HepG2 (cell line): ENCODE measurements around the gene KIN. TPM values are rescaled to one million over a fixed set of nuclear protein-coding genes. Genes with fewer than 3 reads are reported as not detected.

Experiments
- ATAC-seq: fragments of 200-7000 bp; cut with Tn5 transposase; 3 replicates; pipeline ENCODE4 v1.9.1; 2020; ENCODE audit warnings: mild to moderate bottlenecking, moderate library complexity
- BruUV-seq: library from RNA; stranded (reverse); fragments of 400-500 nt; replicated peaks from 2 replicates; lab custom pipeline; 2021; lab: Mats Ljungman, UMichigan
- CTCF ChIA-PET: fragments of 300-600 bp; formaldehyde crosslinking; extraction: SDS; loops from one replicate; lab custom pipeline; 2021; ENCODE audit warnings: low total read pairs, inconsistent platforms, low intra/inter-chr PET ratio; lab: Yijun Ruan, JAX
- POLR2A ChIA-PET: fragments of 350-600 bp; sonication (Branson Sonifier 250); formaldehyde crosslinking; loops from one replicate; lab custom pipeline; 2020; ENCODE audit warnings: antibody characterized with exemption, inconsistent platforms; lab: Yijun Ruan, JAX
- DNase-seq: peaks from one replicate; pipeline ENCODE4 v3.0.0-alpha.2; 2015; ENCODE audit warnings: low spot score
- FAIRE-seq: peaks from 3 replicates; lab custom pipeline; 2011; peaks lifted over from hg19 to GRCh38; lab: Jason Lieb, UNC
- H2AFZ ChIP-seq: one replicate; pipeline ENCODE4 v1.6.1; 2011; ENCODE audit warnings: low read length, inconsistent platforms
- H3K27ac ChIP-seq: fragments of 300-600 bp; 3 replicates; pipeline ENCODE4 v1.8.0; 2011; ENCODE audit warnings: mixed run types, mild to moderate bottlenecking, mixed read lengths, low read length, inconsistent platforms; ENCODE audit not compliant: insufficient read depth; ENCODE audit errors: extremely low read length
- H3K27me3 ChIP-seq, 2 experiments: fragments of 200-600 bp in 1 of 2; 2 replicates in 1 of 2; 3 replicates in 1 of 2; pipeline versions ENCODE4 v1.6.0 to v1.8.0; 2011; ENCODE audit warnings: low read length in 2 of 2, mild to moderate bottlenecking in 2 of 2, moderate library complexity in 2 of 2, inconsistent platforms in 1 of 2; ENCODE audit not compliant: insufficient read depth in 2 of 2, control insufficient read depth in 1 of 2
- H3K36me3 ChIP-seq, 2 experiments: fragments of 200-600 bp in 1 of 2; replicated peaks in 1 of 2; 2 replicates in 1 of 2; 3 replicates in 1 of 2; pipeline versions ENCODE4 v1.5.1 to v1.8.0; 2011; ENCODE audit warnings: low read length in 2 of 2, inconsistent platforms in 1 of 2; ENCODE audit not compliant: insufficient read depth in 2 of 2, control insufficient read depth in 1 of 2
- H3K4me1 ChIP-seq: 2 replicates; pipeline ENCODE4 v1.5.1; 2012; ENCODE audit warnings: low read length, inconsistent platforms; ENCODE audit not compliant: insufficient read depth
- H3K4me2 ChIP-seq: 2 replicates; pipeline ENCODE4 v1.6.0; 2011; ENCODE audit warnings: low read depth, low read length, inconsistent platforms
- H3K4me3 ChIP-seq, 3 experiments: fragments of 200-600 bp in 1 of 3; sonication (generic), shearing (Covaris generic) in 1 of 3; replicated peaks in 1 of 3; 2 replicates each; pipeline ENCODE4 v1.5.1; 2011 to 2016; ENCODE audit warnings: low read length in 3 of 3, inconsistent platforms in 2 of 3, low read depth in 2 of 3, mild to moderate bottlenecking in 2 of 3, control low read depth in 1 of 3, mixed read lengths in 1 of 3; ENCODE audit not compliant: insufficient read depth in 1 of 3
- H3K79me2 ChIP-seq: one replicate; pipeline ENCODE4 v1.6.1; 2011; ENCODE audit warnings: low read length, inconsistent platforms; ENCODE audit not compliant: insufficient read depth
- H3K9ac ChIP-seq: 2 replicates; pipeline ENCODE4 v1.6.0; 2011; ENCODE audit warnings: mild to moderate bottlenecking, low read depth, low read length, inconsistent platforms; ENCODE audit not compliant: insufficient read depth
- H3K9me3 ChIP-seq: 2 replicates; pipeline ENCODE4 v1.5.1; 2012; ENCODE audit warnings: mild to moderate bottlenecking, low read length
- H4K20me1 ChIP-seq: 2 replicates; pipeline ENCODE4 v1.6.0; 2011; ENCODE audit warnings: inconsistent platforms, mild to moderate bottlenecking, low read length, moderate library complexity; ENCODE audit not compliant: insufficient read depth
- AHR ChIP-seq: IDR thresholded peaks from 2 replicates; pipeline ENCODE4 v1.6.1; 2018; ENCODE audit warnings: missing genetic modification reagents, missing compliant biosample characterization
- CEBPG ChIP-seq: IDR thresholded peaks from 2 replicates; pipeline ENCODE4 v1.6.1; 2016
- FLYWCH1 ChIP-seq: sonication (generic); formaldehyde crosslinking; IDR thresholded peaks from 2 replicates; pipeline ENCODE4 v1.8.1; 2023; ENCODE audit warnings: mild to moderate bottlenecking, missing genetic modification reagents
- FOXA1 ChIP-seq, 2 experiments: fragments of 450-650 bp in 1 of 2; sonication (generic) in 1 of 2; formaldehyde crosslinking in 1 of 2; IDR thresholded peaks; 2 replicates each; pipeline versions ENCODE4 v1.4.0 to v1.6.1; 2016 to 2020; ENCODE audit warnings: missing genetic modification reagents in 1 of 2
- FOXO4 ChIP-seq: sonication (generic); formaldehyde crosslinking; conservative IDR thresholded peaks from 2 replicates; pipeline ENCODE4 v1.8.1; 2023; ENCODE audit warnings: missing genetic modification reagents
- JDP2 ChIP-seq: sonication (generic); formaldehyde crosslinking; IDR thresholded peaks from 2 replicates; pipeline ENCODE4 v1.8.1; 2022; ENCODE audit warnings: missing genetic modification reagents, borderline replicate concordance
- MAFF ChIP-seq: IDR thresholded peaks from 2 replicates; pipeline ENCODE4 v1.6.1; 2011; ENCODE audit warnings: low read depth, low read length, improper control_type of control experiment
- NR1H2 ChIP-seq: sonication (generic); formaldehyde crosslinking; IDR thresholded peaks from 2 replicates; pipeline ENCODE4 v1.8.1; 2022; ENCODE audit warnings: low read depth, missing genetic modification reagents, borderline replicate concordance
- PAF1 ChIP-seq: IDR thresholded peaks from 2 replicates; pipeline ENCODE4 v1.6.1; 2016; ENCODE audit warnings: missing genetic modification reagents, missing compliant biosample characterization
- RBFOX2 ChIP-seq: fragments of 200-400 bp; formaldehyde crosslinking; IDR thresholded peaks from 2 replicates; pipeline ENCODE4 v1.6.1; 2017; ENCODE audit warnings: low read depth, mild to moderate bottlenecking, low read length
- SMYD3 ChIP-seq: sonication (generic); formaldehyde crosslinking; IDR thresholded peaks from 2 replicates; pipeline ENCODE4 v1.8.1; 2023; ENCODE audit warnings: mild to moderate bottlenecking, missing genetic modification reagents
- SP5 ChIP-seq: IDR thresholded peaks from 2 replicates; pipeline ENCODE4 v1.6.1; 2016; ENCODE audit warnings: low read depth, borderline replicate concordance
- TSC22D2 ChIP-seq: sonication (generic); formaldehyde crosslinking; IDR thresholded peaks from 2 replicates; pipeline ENCODE4 v1.5.1; 2020; ENCODE audit warnings: missing genetic modification reagents, mild to moderate bottlenecking, borderline replicate concordance
- ZKSCAN5 ChIP-seq: sonication (generic); formaldehyde crosslinking; IDR thresholded peaks from 2 replicates; pipeline ENCODE4 v1.5.1; 2020; ENCODE audit warnings: mild to moderate bottlenecking, missing genetic modification reagents
- ZNF235 ChIP-seq: sonication (generic); formaldehyde crosslinking; IDR thresholded peaks from 2 replicates; pipeline ENCODE4 v1.8.1; 2023; ENCODE audit warnings: mild to moderate bottlenecking, missing genetic modification reagents, borderline replicate concordance
- ZNF34 ChIP-seq: sonication (generic); formaldehyde crosslinking; IDR thresholded peaks from 2 replicates; pipeline ENCODE4 v1.4.0; 2020; ENCODE audit warnings: mild to moderate bottlenecking, missing genetic modification reagents, borderline replicate concordance
- ZNF572 ChIP-seq: sonication (generic); formaldehyde crosslinking; IDR thresholded peaks from 2 replicates; pipeline ENCODE4 v1.5.1; 2020; ENCODE audit warnings: mild to moderate bottlenecking, missing genetic modification reagents
- ZNF607 ChIP-seq: sonication (generic); formaldehyde crosslinking; IDR thresholded peaks from 2 replicates; pipeline ENCODE4 v1.5.1; 2020; ENCODE audit warnings: missing genetic modification reagents, mild to moderate bottlenecking, borderline replicate concordance
- WGBS: methylation state at CpG from one replicate; pipeline ENCODE4 v1.1.6; 2017; ENCODE audit warnings: low lambda C conversion rate; 5-methylcytosine and 5-hydroxymethylcytosine counted together
- in situ Hi-C: cut with HindIII; loops from 2 replicates; pipeline ENCODE4 v1.10.0; 2017; ENCODE audit warnings: low pct_unique_long_range_greater_than_20kb; ENCODE audit not compliant: extremely low pct_ligation_motif_present
- intact Hi-C: fragments of 100-400 bp; cut with micrococcal nuclease; formaldehyde crosslinking; loops from one replicate; pipeline ENCODE4 v1.10.0; 2022; ENCODE audit not compliant: unreplicated experiment
- polyA plus RNA-seq, 8 experiments: library from polyadenylated mRNA; depleted of rRNA in 3 of 8; stranded (reverse) in 7 of 8; unstranded in 1 of 8; fragments of >200 nt; fragmentation: Illumina TruSeq in 4 of 8; extraction: Trizol in 4 of 8; gene quantifications; 2 replicates each; pipeline versions ENCODE4 v1.2.1 to v1.2.3, GENCODE V29; 2011 to 2016; ENCODE audit warnings: low read depth in 4 of 8, missing spikeins in 1 of 8, mixed read lengths in 1 of 8; ENCODE audit not compliant: insufficient read depth in 1 of 8
- total RNA-seq, 5 experiments: library from RNA; depleted of rRNA; stranded (reverse); fragments of >200 nt; fragmentation: Illumina TruSeq; extraction: Trizol; gene quantifications; 2 replicates each; pipeline ENCODE4 v1.2.3, GENCODE V29; 2016; ENCODE audit warnings: low read depth in 1 of 5

The KIN gene
- total and polyA plus RNA-seq, 2 of the 13 experiments (the other 11 are each of a cell fraction or from before 2014, with no cell fraction given): 4.9 to 23.2 TPM

DNA sequence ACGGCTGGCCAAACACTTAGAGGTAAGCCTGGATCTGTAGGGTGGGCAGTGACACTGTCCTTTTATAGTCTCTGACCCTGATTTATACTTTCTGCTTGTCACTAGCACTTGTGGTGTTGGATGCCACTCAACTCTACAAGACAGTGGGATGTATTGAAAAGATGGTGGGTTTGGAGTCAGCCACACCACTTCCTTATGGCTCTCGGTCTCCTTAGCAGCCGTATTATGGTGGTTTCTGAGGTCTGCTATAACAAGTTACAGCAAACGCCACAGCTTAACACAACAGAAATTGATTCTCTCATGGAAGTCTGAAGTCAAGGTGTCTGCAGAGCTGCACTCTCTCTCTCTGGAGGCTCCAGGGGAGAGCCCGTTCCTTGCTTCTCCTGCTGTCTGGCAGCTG is 70.0 kb downstream of the KIN start:
- ATAC-seq (no peak), DNase-seq (no peak), FAIRE-seq (no peak)
- H3K79me2 ChIP-seq: no peaks in the 10 kb centered on the region
- H3K27me3 ChIP-seq: no peaks in the 10 kb centered on the region
- H3K9me3 ChIP-seq: no peaks in the 10 kb centered on the region
- intact Hi-C loops (no loop called here), in situ Hi-C loops (no loop called here)
- no peak overlapping the region for H2AFZ ChIP-seq
- POLR2A ChIA-PET: interaction anchor here (5.1 to 8.5 kb wide), 2 partner anchors 10 to 15 kb away, joined by 26 to 69 read pairs; partner anchors contain the start of gene ITIH2
- WGBS: 97% methylated on average over 5 of the region's 5 CpGs
- peaks cover 44 to 77% of the 10 kb centered on the region in 2 experiments for H3K36me3 ChIP-seq
- TF ChIP-seq SP5 (CRISPR knock-in tag): no peak
- 0 out of 2 replicates have a peak, but pooled peaks have one; percentile 15 for TF ChIP-seq PAF1 (CRISPR knock-in tag)
- 0 out of 2 replicates have a peak, but pooled peaks have one; percentile 46 for TF ChIP-seq RBFOX2
- no TSS peak for BruUV-seq
- CTCF ChIA-PET: no interaction called here
- no peak overlapping the region for H3K4me3 ChIP-seq
- H3K27ac ChIP-seq: no peak overlapping the region
- H4K20me1 ChIP-seq: no peaks in the 10 kb centered on the region
- H3K4me1 ChIP-seq: 0 out of 2 replicates have a peak, but pooled peaks cover 19% of the 10 kb centered on the region
- no peak overlapping the region for H3K4me2 ChIP-seq
- no peak overlapping the region for H3K9ac ChIP-seq

DNA sequence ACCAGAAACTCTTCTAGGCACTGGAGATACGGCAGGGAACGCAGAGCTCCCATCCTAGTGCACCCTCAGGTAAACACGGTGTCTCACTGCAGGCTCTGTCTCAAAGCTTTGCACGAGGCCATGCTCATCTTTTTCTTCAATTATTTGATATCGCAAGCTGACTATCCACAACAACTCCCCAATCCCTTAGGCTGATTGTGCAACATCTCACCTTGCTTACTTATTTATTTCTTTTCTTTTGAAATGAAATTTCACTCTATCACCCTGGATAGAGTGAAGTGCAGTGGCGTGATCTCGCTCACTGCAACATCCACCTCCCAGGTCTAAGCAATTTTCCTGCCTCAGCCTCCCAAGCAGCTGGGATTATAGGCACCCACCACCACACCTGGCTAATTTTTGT is 72.3 kb downstream of the KIN start:
- ChIA-PET CTCF (no interaction called here), POLR2A (interaction anchor here (0.9 to 8.5 kb wide), 4 partner anchors 8 to 29 kb away, joined by 3 to 69 read pairs (median 18); partner anchors contain the start of gene ITIH2)
- Histone ChIP-seq H3K9me3 (no peaks in the 10 kb centered on the region), H3K36me3 (peaks cover 41 to 77% of the 10 kb centered on the region in 2 experiments), H3K4me2 (no peak overlapping the region), H3K27me3 (no peaks in the 10 kb centered on the region), H3K27ac (no peak overlapping the region), H4K20me1 (no peaks in the 10 kb centered on the region; the same call in 1 of the 2 replicates), H2AFZ (no peak overlapping the region), H3K4me3 (no peak overlapping the region), H3K9ac (no peak overlapping the region), H3K79me2 (peaks cover 7% of the 10 kb centered on the region), H3K4me1 (peaks cover 38% of the 10 kb centered on the region)
- ATAC-seq: no peak
- TSS peak; percentile 0 for BruUV-seq
- WGBS: 91% methylated on average over 7 of the region's 7 CpGs
- intact Hi-C loops: no loop called here
- in situ Hi-C loops: no loop called here
- FAIRE-seq: no peak
- no peak for DNase-seq
- TF ChIP-seq NR1H2 (CRISPR knock-in tag): no peak
- TF ChIP-seq ZNF34: no peak
- TF ChIP-seq FOXA1 (IDR thresholded peaks at IDR 0.05): no peak
- no peak for TF ChIP-seq FOXA1 (CRISPR knock-in tag; IDR thresholded peaks at IDR 0.05)
- peak; percentile 17; the same call in 1 of the 2 replicates for TF ChIP-seq CEBPG (CRISPR knock-in tag)
- TF ChIP-seq JDP2 (CRISPR knock-in tag): no peak
- TF ChIP-seq FLYWCH1 (CRISPR knock-in tag): no peak
- no peak for TF ChIP-seq ZKSCAN5
- TF ChIP-seq FOXO4 (CRISPR knock-in tag): no peak
- no peak for TF ChIP-seq MAFF
- no peak for TF ChIP-seq AHR
- no peak for TF ChIP-seq ZNF235 (CRISPR knock-in tag)
- TF ChIP-seq TSC22D2 (CRISPR knock-in tag): no peak
- TF ChIP-seq ZNF572 (CRISPR knock-in tag): no peak
- TF ChIP-seq ZNF607 (CRISPR knock-in tag): no peak
- no peak for TF ChIP-seq SMYD3 (CRISPR knock-in tag)
